NCI-H2029 treated with DMSO at 0.1 percent for 48 hours (cell line): Measurements from ENCODE around the gene SIX3.

Source experiments
- DNase-seq: peaks from one replicate; lab custom pipeline; 2025; lab: John Stamatoyannopoulos, UW

SIX3 gene

DNA sequence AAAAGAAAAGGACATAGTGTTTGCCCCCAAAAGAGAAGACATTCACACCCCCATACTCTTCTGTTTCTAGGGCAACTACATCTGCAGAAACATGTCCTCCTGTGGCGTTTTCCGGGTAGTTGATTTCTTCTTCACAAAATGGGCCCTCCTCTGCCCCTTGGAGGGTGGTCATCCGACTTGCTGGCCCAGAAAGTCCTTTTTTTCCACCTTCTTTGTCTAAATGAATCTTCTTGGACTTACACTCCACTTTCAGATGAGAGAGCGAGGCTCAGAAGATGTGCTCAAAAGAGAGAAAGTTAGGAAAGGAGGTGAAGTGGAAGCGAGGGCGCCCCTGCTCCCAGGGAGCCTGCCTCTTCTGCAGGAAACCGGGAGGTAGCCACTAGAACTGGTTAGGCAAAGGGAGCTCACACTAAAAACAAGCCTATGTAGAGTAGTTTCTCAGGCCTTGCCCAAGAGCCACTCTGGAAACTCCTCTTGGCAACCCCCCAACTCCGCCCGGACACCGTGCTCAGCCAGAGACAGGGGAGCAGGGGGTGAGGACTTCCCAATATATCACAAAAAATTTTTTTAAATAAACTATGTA lies 10.2 kb upstream of the SIX3 start:
- no peak for DNase-seq

DNA sequence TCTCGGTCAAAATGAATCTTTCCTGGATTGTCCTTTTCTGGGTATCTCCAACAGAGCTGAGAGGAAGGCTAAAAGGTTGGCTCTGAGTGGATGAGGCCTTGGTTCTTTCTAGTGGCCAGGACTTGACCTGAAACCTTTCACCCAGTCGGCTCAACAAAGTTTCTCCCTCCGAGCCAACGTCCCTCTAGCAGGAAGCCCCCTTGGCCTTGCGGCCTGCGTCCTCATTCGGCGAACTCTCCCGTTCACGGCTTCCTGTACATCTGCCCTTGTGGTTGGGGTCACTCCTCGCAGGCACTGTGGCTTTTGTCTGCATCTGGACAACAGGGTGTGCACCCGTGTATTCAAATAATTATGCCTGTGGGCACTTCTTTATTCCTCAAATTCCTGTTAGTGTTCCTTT lies 9.4 kb upstream of the SIX3 start:
- no peak for DNase-seq

DNA sequence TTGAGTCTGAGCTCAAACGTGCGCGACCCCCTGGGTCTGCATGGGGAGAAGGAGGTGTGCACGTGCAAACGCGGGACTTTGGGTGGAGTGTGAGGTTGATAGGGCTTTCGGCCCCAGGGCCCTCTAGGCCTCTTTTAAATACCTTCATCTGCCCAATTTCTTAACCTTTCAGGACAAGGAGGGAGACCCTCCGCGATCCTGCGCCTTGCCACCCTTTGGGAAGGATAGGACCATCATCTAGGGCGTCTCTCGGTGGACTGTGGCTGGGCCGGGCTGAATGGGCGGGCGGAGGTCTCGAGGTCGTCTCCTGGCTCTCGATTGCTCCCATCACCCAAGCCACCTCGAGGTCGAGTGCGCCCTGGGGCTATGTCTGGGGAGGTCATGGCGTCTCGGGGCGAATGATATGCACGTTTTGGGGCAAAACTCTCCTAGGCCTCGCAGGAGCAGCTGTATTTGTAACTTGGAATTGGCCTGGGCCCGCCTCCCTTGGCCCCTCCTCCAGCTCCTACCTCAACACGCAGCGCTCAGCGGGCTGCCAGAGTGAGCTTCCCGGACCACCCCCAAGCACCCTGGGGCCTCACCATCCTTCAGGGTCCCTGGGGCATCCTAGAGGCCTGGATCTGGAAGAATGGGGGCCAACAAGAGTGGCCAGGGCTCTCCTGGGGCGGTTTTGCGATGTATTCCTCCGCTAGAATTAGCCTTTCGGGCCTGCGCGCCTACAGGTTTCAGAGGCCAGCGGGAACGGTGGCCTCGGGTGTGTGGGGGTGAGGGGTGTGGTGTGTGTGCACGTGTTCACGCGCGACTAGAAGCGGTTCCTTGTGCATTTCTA lies 8.7 kb upstream of the SIX3 start:
- DNase-seq, result no peak

DNA sequence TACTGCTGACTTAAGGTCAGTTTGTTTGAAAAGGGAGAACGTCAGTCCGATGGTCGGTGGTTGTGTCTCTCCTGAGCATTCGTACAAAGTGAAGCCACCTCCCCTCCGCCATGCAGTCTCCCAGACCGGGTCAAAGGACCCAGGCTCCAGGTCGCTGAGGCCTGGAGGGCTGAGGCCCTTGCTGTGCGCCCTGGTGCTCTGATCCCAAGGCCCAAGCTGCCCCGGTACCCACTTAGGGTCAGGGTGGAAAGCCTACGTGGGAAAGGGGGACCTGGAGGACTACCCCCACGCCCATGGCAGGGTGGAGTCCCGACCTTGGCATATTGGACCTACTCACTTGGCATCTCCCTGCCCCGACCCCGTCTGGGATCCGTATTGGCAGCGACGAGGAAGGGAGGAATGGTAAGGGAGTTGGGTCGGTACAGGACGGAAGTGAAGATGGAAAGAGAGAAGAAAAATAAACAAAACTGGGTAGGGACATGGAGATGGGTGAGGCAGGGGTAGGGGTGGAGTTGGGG lies 8.0 kb upstream of the SIX3 start:
- no peak for DNase-seq

DNA sequence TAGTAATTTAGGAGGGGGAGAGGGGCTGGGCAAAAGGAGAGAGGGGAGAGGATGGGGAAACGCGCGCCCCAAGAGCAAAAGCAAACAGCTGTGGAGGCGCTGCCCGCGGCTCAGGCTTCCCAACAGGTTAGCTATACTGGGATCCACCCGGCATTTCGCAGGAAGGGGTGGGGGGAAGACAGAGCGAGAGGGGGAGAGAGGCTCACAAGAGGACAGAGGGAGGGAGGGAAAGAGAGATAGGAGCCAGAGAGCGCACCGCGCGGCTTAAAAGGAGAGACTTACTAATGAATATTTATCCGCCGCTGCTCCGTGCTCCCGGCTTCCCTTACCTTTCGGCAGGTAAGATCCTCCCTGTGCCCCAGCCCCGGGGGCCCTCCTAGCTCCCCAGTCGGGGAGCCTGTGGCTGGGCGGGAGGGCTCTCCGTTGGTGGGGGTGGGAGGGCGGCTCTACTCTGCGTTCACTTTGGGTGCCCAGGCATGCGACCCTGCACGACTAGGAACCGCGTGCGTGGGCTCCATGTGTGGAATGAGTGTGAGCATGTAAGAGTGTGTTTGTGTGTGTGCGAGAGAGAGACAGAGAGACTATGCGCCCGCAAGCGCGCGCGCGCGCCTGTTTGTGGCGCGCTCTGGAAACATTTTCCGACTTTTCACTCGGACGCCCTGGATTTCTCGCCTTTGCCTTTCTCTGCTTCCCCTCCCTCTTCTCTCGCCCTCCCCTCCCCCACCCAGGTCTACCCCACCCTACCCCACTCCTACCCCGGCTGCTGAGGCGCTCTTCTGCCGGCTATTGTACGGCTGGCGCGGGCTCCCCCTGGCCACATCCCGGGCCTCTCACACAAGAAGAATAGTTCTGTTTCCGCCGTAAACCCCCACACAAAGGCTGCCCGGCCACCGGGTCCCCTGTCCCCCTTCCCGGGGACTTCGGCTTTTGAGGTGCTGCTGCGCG lies 7.2 kb upstream of the SIX3 start:
- no peak for DNase-seq

DNA sequence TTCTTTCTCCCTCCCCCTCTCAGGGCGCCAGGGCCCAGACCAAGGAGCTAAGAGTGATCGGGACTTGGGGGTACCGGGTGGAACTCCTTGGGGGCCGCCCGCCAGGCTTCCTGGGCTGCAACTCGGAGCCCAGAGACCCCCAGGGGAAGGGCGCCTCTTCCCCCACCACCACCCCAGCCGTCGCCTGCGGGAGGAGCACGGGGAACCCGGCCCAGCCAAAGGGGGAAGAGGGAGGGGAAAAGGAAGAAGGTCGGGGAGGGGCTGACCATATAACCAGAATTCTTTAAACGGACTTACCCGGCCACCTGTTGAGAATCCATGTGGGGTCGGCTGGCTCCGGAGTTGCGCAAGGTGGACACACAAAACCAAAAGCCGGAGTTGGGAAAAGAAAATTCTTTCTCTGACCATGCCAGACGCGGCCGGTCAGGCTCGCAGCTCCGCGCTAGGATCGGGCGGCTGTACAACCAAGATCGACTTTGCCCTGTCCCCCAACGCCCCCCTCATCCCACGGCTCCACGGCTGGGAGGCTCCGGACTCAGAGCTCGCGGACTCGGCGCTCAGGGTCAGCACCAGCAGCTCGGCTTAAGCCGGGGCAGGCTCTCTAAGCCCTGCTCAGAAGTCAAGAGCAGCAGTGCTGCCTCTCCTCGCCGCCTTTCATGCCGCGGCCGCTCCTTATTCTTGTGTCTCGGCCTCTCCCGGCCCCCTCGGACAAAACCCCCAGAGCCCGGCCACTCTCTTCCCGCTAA lies 6.3 kb upstream of the SIX3 start:
- DNase-seq, result no peak

DNA sequence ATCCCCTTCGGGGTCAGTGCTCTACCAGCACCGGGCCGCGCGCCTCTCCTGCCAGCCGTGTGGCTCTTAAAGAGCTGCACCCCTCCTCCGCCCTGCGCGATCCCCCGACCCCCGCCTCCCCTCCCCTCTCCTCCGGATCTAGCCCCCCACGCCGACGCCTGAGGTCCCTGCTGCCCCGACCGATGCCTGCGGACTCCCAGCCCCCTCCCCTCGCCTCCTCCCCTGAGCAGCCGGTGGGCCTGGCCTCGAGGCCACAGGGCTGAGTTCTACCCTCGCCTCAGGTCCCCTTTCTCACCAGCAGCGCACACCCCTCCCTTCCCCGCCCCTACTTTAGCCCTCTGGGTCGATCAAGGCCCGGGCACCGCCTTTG lies 5.8 kb upstream of the SIX3 start:
- no peak for DNase-seq

DNA sequence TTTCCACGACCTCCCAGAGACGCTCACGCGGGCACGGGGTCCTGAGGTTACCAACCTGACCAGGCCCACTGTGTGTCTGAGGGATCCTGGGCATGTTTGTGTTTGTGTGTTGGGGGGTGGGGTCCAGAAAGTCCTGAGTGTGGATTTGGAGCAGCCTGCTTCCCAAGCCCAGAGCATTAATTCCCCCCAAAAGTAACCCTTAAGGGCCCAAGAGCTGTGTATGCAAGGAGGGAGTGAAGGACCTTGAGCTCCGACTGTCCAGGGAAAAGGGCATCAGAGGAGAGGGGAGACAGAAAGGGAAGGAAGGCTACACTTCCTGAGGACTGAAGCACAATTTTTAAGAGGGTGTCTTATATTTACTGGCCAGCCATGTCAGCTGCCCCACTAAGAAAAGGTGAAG lies 5.2 kb upstream of the SIX3 start:
- DNase-seq, result no peak

DNA sequence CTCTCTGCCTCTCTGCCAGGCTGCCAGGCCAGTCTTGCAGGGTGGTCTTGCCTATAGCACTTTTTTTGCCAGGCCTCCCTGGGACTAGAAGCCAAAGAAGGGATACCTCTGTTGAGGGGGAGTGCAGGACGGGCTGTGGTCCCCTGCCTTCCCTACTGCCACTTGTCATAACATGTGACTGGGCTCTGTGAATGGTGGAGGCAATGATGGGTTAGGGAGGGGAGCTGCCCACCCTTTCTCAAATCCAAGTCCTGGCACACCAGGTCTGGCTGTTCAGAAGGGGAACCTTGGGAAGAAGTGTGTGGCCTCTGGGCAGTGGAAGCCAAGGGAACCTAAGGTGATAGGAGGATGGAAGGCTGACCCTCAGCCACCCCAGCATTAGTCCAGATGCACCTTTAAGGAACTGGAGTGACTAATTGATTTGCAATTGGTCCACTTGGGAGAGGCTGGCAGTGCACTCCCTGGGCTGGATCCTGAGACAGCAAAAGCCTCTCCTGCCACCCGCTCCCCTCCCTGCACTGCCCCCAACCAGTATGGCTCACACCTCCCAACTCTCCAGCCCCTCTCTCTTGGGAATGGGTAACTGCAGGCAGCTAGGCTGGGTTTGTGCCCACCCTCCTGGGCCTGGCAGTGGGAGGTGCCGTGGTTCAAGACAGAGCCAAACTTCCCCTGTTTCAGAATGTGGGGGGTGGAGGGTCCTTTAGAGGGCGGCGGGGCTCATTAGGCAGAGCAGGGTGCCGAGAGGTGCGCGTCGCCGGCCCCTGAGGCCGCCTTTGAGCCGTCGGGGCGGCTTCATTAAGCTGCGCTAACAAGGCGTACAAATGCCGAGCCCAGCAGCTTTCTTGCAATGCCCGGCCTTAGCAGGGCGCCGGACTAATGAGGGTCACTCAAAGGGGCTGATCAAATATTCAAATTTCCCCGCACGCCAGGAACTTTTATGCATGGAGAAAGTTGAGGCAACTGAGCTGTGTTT lies 4.5 kb upstream of the SIX3 start:
- DNase-seq, result no peak

DNA sequence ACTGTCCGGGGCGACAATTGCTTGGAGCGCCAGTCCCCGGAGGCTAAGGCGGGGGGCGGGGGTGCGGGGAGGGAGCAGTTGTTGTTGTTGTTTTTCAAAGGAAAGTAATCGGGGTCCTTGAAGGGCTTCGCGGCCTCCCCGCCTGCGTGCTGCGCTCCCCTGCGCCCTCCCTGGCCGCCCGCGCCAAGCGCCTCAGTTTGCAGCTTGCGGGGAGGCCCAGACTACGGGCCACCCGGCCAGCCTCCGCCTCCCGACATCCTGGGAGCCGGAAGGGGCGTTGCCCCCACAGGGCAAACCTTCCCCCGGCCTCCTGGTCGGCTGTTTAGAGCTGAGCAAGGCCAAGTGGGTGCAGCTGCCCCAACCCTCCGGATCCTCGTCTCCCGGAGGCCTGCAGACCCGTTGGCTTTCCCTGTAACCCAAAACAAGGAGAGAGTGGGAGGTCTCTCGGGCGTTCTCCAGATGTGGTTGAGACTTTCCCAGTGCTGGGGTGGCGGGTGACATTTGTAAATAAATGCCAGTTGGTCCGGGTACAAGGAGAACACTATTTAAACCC lies 3.7 kb upstream of the SIX3 start:
- no peak for DNase-seq

DNA sequence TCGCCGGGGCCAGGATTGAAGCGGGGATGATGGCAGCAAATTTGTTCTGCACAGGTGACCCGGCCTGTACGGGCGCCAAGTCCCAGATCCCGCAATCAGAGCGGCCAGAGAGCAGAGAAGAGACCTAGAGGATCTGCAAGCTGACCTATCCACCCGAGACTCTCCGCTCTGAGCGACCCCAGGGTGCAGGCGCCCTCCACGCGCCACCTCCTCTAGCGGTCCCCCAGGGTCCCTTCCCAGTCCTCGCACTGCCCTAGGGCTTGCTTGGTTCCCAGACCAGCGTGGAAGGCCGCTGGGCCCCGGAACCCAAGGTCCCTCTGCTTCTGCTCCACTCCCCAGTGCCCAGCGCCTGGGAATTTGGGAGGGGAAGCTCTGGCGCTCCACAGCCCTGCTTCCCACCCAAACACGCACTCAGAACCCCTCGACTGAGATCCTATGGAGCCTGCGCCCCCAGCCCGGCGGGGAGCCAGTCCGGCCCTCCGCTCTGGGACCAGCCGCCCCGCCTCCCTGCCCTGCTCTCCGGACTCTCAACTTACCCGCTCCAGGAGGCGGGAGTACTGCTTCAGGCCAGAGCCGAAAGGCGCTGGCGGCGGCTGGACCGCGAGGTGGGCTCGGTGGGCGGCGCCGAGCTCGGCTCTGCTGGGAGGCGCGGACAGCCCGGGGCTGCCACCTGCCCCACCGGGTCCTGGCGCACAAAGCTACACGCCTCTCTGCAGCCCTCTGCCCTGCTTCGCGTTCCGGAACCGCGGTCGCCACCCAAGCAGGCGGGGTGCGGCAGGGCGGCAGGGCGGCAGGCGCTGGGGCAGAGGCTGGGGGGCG lies 3.0 kb upstream of the SIX3 start:
- no peak for DNase-seq

DNA sequence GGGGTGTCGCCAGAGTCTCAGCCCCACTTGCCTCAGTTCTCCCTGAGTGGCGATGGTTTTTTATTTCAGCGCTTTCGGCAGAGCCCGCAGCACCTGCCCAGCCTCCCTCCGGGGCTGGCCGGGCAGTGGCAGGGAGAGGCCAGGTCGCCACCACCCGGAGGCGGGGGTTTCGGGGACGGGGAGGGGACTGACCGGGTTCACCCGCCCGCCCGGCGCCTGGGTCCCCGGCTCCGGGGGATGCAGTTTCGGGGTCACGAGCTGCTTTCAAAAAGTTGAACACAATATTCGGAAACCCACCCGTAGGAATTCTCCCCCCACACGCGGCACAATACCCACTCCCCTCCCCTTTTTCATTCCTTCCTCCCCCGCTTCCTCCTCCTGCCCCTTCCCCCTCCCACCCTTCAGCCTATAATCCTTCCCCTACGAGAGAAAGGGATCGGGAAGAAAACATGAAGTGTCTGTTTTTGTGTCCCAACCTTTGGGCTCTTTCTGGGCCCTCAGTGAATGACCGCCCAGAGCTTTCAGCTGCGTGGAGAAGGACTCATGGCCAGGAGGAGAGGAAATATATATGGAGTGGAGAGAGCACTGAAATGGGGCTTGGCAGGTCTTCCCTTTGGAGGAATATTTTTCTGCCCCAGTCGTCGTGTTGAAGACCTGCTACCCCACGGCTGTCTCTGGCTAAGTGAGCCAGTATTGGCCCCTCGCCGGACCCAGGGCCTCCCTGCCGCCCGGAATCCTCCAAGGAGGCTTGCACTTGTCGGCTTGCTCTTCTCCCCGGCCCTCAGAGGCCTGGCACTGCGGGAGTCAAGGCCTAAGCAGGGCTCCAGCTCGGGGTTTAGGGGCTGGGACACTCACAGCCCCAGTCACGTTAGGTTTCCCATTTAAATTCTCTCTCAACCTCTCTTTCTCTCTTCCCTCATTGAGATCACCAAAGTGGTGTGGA lies 2.1 kb upstream of the SIX3 start:
- DNase-seq, result no peak

DNA sequence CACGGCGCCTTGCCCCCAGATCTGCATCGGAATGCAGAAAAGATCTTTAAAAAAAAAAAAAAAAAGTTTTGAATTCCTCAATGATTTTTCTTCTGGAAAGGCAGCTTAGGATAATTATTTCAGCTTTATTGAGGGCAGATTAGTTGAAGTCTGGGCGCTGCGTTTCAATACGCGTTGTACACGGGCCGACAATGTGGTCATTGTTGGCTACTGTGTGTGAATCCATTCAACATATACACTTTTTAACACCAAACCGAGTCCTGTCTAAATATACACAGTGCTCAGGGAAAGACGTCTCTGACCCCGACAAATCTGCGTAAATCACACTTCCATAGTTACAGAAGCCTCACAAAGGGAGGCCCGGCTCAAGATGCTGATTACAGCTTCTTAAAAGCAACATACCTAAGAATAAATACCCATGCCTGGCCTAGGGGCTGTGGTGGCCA lies 1.4 kb upstream of the SIX3 start:
- no peak for DNase-seq

DNA sequence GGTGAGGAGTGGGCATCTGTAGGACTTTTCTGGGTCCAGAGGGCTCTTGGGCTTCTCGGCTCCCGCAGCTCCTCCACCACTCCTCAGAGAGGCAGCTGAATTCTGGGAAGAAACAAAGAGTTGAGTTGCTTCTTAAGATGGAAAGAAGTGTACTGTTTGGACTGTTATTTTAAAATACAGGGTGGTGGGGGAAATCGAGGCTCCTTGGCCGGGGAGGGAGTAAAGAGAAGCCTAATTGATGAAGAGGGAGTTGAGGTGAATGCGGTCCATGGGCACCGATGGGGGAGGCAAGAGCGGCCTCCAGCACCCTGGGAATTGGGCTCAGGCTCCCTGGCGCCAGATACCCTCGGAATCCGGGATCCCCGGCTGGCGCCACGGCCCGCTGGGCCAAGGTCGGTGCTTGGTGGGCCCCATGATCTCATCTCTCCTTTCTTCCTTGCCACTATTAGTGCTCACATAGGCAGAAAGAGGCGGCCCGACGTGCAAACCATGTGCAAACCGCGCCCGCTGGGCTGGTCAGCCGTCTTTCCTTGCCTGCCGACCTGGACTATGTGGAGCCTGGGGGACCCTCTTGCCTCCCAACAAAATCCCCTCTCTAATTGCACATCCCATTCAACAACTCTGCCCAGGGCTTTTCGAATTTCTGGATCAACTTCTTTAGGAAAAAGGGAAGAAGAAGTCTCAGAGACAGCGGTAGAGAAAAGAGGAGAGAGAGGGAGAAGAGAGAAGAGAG lies 604 bp upstream of the SIX3 start:
- DNase-seq, result no peak

DNA sequence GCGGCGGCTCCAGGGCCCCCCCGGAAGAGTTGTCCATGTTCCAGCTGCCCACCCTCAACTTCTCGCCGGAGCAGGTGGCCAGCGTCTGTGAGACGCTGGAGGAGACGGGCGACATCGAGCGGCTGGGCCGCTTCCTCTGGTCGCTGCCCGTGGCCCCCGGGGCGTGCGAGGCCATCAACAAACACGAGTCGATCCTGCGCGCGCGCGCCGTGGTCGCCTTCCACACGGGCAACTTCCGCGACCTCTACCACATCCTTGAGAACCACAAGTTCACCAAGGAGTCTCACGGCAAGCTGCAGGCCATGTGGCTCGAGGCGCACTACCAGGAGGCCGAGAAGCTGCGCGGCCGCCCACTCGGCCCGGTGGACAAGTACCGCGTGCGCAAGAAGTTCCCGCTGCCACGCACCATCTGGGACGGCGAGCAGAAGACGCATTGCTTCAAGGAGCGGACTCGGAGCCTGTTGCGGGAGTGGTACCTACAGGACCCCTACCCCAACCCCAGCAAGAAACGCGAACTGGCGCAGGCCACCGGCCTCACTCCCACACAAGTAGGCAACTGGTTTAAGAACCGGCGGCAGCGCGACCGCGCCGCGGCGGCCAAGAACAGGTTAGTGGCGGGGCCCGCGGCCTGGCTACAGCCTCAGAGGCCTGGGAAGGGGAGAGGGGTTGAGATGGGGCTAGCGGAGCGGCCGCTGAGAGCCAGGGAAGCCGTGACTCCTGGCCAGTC lies 965 bp downstream of the SIX3 start:
- DNase-seq, result no peak

DNA sequence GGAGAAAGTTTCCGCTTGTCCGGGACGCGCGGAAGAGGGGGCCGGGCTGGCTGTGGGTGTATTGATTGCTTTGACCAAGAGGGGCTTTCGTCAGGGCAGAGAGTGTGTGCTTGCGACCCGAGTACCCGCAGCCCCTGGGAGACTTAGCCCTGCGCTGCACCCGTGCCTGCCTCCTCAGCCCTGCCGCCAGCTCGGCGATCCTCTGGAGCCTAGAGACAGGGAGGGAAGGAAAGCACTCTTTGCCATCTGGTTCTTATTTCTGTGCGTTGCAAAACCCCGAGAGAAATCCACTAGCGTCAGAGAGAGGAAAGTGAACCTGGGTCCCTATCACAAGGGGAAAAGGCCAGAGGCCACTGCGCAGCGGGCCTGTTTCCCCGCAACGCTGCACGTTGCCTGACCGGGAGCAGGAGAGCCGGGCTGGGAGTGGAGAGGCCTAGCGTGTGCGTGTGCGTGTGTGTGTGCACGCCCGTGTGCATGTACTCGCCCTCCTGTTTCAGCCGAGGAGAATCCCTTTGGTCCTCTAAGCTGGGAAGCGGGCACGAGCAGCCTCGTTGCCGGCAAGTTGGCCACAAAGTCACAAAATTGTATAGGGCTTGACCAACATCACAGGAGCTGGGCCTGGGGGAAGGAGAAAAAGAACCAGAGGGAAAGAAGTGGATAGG lies 1.7 kb downstream of the SIX3 start:
- no peak for DNase-seq
